Neural crest cell (in vitro differentiated cells): Measurements from ENCODE around the gene FARSA. TPM values are rescaled to one million over a fixed set of nuclear protein-coding genes. Genes with fewer than 3 reads are reported as not detected.
"Not testable (repeated sequence)": the region's sequence is repeated elsewhere in the genome, so short reads cannot be mapped to it uniquely, and the experiment has no call there.

ENCODE experiments used
- DNase-seq: peaks from one replicate; pipeline ENCODE4 v3.0.0; 2021; ENCODE audit warnings: low read depth, mixed read lengths, low spot score
- H3K27ac Mint-ChIP-seq: one replicate; pipeline ENCODE4 v1.8.0; 2021; ENCODE audit warnings: mild to moderate bottlenecking, mixed read lengths; ENCODE audit not compliant: unreplicated experiment
- H3K27me3 Mint-ChIP-seq: 2 replicates; pipeline ENCODE4 v1.8.0; 2021; ENCODE audit warnings: low read depth, mild to moderate bottlenecking, mixed read lengths
- H3K36me3 Mint-ChIP-seq: 2 replicates; pipeline ENCODE4 v1.8.0; 2021; ENCODE audit warnings: low read depth, mild to moderate bottlenecking, mixed read lengths
- H3K4me1 Mint-ChIP-seq: 2 replicates; pipeline ENCODE4 v1.8.0; 2021; ENCODE audit warnings: mixed read lengths
- H3K4me3 Mint-ChIP-seq: one replicate; pipeline ENCODE4 v1.8.0; 2021; ENCODE audit warnings: mild to moderate bottlenecking, mixed read lengths
- H3K9me3 Mint-ChIP-seq: 2 replicates; pipeline ENCODE4 v1.8.0; 2021; ENCODE audit warnings: mixed read lengths
- CTCF ChIP-seq: fragments of 200-600 bp; sonication (generic); conservative IDR thresholded peaks from 2 replicates; pipeline ENCODE4 v1.5.0; 2021; ENCODE audit warnings: antibody characterized with exemption, mild to moderate bottlenecking
- long read RNA-seq: library from polyadenylated mRNA; unstranded; transcript quantifications from one replicate; pipeline ENCODE4 v2.0.0, GENCODE V29; 2020
- total RNA-seq: library from RNA; stranded (reverse); gene quantifications from 2 replicates; pipeline ENCODE4 v1.2.1, GENCODE V29; 2021

The FARSA gene
- total RNA-seq, result 81.6 and 83.1 TPM in 2 replicates
- long read RNA-seq, transcript FARSA-201 (13 exons, 1,814 nt), result major isoform, 70 of 80 reads
- long read RNA-seq, partial matches to known transcripts, result 2 of 80 reads
- long read RNA-seq, other reads (novel, unspliced or antisense), result 7 of 80 reads

- peaks cover 4% of the 10 kb centered on the region for H3K27me3 Mint-ChIP-seq
- peaks cover 31% of the 10 kb centered on the region for H3K4me1 Mint-ChIP-seq
- no peaks in the 10 kb centered on the region for H3K9me3 Mint-ChIP-seq
- peaks cover 12% of the 10 kb centered on the region for H3K36me3 Mint-ChIP-seq
- peak within 1 kb of the TSS; percentile 97 for H3K27ac Mint-ChIP-seq
- TF ChIP-seq CTCF, result no peak
- peak within 1 kb of the TSS; percentile 99 for H3K4me3 Mint-ChIP-seq
- peak; percentile 73 for DNase-seq
These were observed at the start of gene FARSA for GRCh38 chr19:12933287-12934072. TSS of gene FARSA (minus strand) at chr19:12933711. CDS start at chr19:12933696, 15 bp downstream.

GRCh38 chr19:12983091-12983490 lies 49.6 kb upstream of the FARSA start:
- Mint-ChIP-seq H3K27me3 (peaks cover 24% of the 10 kb centered on the region), H3K27ac (no peak overlapping the region), H3K4me1 (peaks cover 9% of the 10 kb centered on the region), H3K9me3 (no peaks in the 10 kb centered on the region), H3K4me3 (no peak overlapping the region), H3K36me3 (no peaks in the 10 kb centered on the region)
- DNase-seq, result no peak
- TF ChIP-seq CTCF, result no peak

GRCh38 chr19:12982648-12983047 lies 49.1 kb upstream of the FARSA start:
- peaks cover 9% of the 10 kb centered on the region for H3K4me1 Mint-ChIP-seq
- H3K4me3 Mint-ChIP-seq, result no peak overlapping the region
- H3K36me3 Mint-ChIP-seq, result no peaks in the 10 kb centered on the region
- peaks cover 28% of the 10 kb centered on the region for H3K27me3 Mint-ChIP-seq
- H3K9me3 Mint-ChIP-seq, result no peaks in the 10 kb centered on the region
- TF ChIP-seq CTCF, result no peak
- DNase-seq, result no peak
- no peak overlapping the region for H3K27ac Mint-ChIP-seq

- Mint-ChIP-seq H3K36me3 (no peaks in the 10 kb centered on the region), H3K4me1 (peaks cover 2% of the 10 kb centered on the region), H3K27ac (no peak overlapping the region), H3K9me3 (no peaks in the 10 kb centered on the region), H3K27me3 (peaks cover 39% of the 10 kb centered on the region), H3K4me3 (no peak overlapping the region)
- no peak for TF ChIP-seq CTCF
- DNase-seq, result no peak
These were observed 46.5 kb upstream of the FARSA start for GRCh38 chr19:12979974-12980373.

- not testable (repeated sequence) for H3K4me3 Mint-ChIP-seq, H3K4me1 Mint-ChIP-seq, H3K27ac Mint-ChIP-seq, H3K36me3 Mint-ChIP-seq, DNase-seq, H3K9me3 Mint-ChIP-seq
- peaks cover 59% of the 10 kb centered on the region for H3K27me3 Mint-ChIP-seq
These were observed 42.6 kb upstream of the FARSA start for GRCh38 chr19:12976109-12976508.

GRCh38 chr19:12975221-12975741 lies 41.8 kb upstream of the FARSA start:
- DNase-seq, result no peak
- Mint-ChIP-seq H3K4me3 (no peak overlapping the region), H3K27me3 (peaks cover 62% of the 10 kb centered on the region), H3K27ac (no peak overlapping the region), H3K36me3 (no peaks in the 10 kb centered on the region), H3K4me1 (no peaks in the 10 kb centered on the region), H3K9me3 (no peaks in the 10 kb centered on the region)
- no peak for TF ChIP-seq CTCF
